ENCODE measurements around the gene SLC22A4.

GRCh38 chr5:132322266-132322665 is 28.1 kb downstream of the SLC22A4 start:
- TF ChIP-seq EZH2 (optimal IDR thresholded peaks at IDR 0.05; ENCODE audit: low read depth, low read length) (no peak), CTCF (IDR thresholded peaks at IDR 0.05; ENCODE audit: low read length) (no peak), EZH2phosphoT487 (IDR thresholded peaks at IDR 0.05; ENCODE audit: low read length) (no peak)

Measured in MM.1S (cell line).